Caco-2 (cell line): ENCODE data around the gene TFE3. TPM values are rescaled to one million over a fixed set of nuclear protein-coding genes. Genes with fewer than 3 reads are reported as not detected.

ENCODE experiments used
- total RNA-seq: library from RNA; stranded (reverse); gene quantifications from 2 replicates; pipeline ENCODE4 v1.2.3, GENCODE V29; 2022

TFE3 gene
- total RNA-seq, 1 experiment from 2014 or later: 32.0 TPM

Other genes starting within 250 kb of the TFE3 start
- gene HDAC6, start 241.3 kb downstream of the TFE3 start, total RNA-seq: 99.6 and 110 TPM in 2 replicates
- not detected in 2 replicates for gene ERAS, start 216.8 kb downstream of the TFE3 start, total RNA-seq
- gene PCSK1N, start 207.7 kb downstream of the TFE3 start, total RNA-seq: 19.5 and 24.1 TPM in 2 replicates
- gene TIMM17B, start 145.6 kb downstream of the TFE3 start, total RNA-seq: 82.5 and 90.6 TPM in 2 replicates
- gene PQBP1, start 145.4 kb downstream of the TFE3 start, total RNA-seq: 111 and 114 TPM in 2 replicates
- 58.8 and 61.4 TPM in 2 replicates for gene SLC35A2, start 131.7 kb downstream of the TFE3 start, total RNA-seq
- gene PIM2, start 124.3 kb downstream of the TFE3 start, total RNA-seq: 12.0 and 13.9 TPM in 2 replicates
- gene OTUD5, start 85.8 kb downstream of the TFE3 start, total RNA-seq: 40.1 and 40.6 TPM in 2 replicates
- 0.88 and 0.97 TPM in 2 replicates for gene KCND1, start 71.5 kb downstream of the TFE3 start, total RNA-seq
- 43.1 and 43.6 TPM in 2 replicates for gene GRIPAP1, start 41.1 kb downstream of the TFE3 start, total RNA-seq
- gene CCDC120, start 15.6 kb upstream of the TFE3 start, total RNA-seq: 16.7 and 17.6 TPM in 2 replicates
- gene PRAF2, start 30.6 kb upstream of the TFE3 start, total RNA-seq: 3.2 and 5.4 TPM in 2 replicates
- 26.7 and 28.6 TPM in 2 replicates for gene WDR45, start 36.5 kb upstream of the TFE3 start, total RNA-seq
- 25.4 and 25.6 TPM in 2 replicates for gene GPKOW, start 80.4 kb upstream of the TFE3 start, total RNA-seq
- 1.5 and 2.1 TPM in 2 replicates for gene MAGIX, start 119.4 kb upstream of the TFE3 start, total RNA-seq
- 54.2 and 73.9 TPM in 2 replicates for gene PLP2, start 128.5 kb upstream of the TFE3 start, total RNA-seq
- 8.4 and 10.9 TPM in 2 replicates for gene PRICKLE3, start 143.0 kb upstream of the TFE3 start, total RNA-seq
- 18.3 and 23.3 TPM in 2 replicates for gene SYP, start 156.8 kb upstream of the TFE3 start, total RNA-seq
- gene CACNA1F, start 190.0 kb upstream of the TFE3 start, total RNA-seq: 0.05 and 0.09 TPM in 2 replicates
- gene CCDC22, start 192.1 kb upstream of the TFE3 start, total RNA-seq: 16.7 and 17.4 TPM in 2 replicates
- 0.84 and 0.88 TPM in 2 replicates for gene FOXP3, start 221.4 kb upstream of the TFE3 start, total RNA-seq
- gene PPP1R3F, start 226.4 kb upstream of the TFE3 start, total RNA-seq: 3.9 and 4.3 TPM in 2 replicates